HepG2 (cell line): ENCODE results near the gene ATXN2. TPM values are rescaled to one million over a fixed set of nuclear protein-coding genes. Genes with fewer than 3 reads are reported as not detected.

Source experiments
- ATAC-seq: fragments of 200-7000 bp; cut with Tn5 transposase; 3 replicates; pipeline ENCODE4 v1.9.1; 2020; ENCODE audit warnings: mild to moderate bottlenecking, moderate library complexity
- BruUV-seq: library from RNA; stranded (reverse); fragments of 400-500 nt; replicated peaks from 2 replicates; lab custom pipeline; 2021; lab: Mats Ljungman, UMichigan
- CTCF ChIA-PET: fragments of 300-600 bp; formaldehyde crosslinking; extraction: SDS; loops from one replicate; lab custom pipeline; 2021; ENCODE audit warnings: low total read pairs, inconsistent platforms, low intra/inter-chr PET ratio; lab: Yijun Ruan, JAX
- POLR2A ChIA-PET: fragments of 350-600 bp; sonication (Branson Sonifier 250); formaldehyde crosslinking; loops from one replicate; lab custom pipeline; 2020; ENCODE audit warnings: antibody characterized with exemption, inconsistent platforms; lab: Yijun Ruan, JAX
- DNase-seq: peaks from one replicate; pipeline ENCODE4 v3.0.0-alpha.2; 2015; ENCODE audit warnings: low spot score
- FAIRE-seq: peaks from 3 replicates; lab custom pipeline; 2011; peaks lifted over from hg19 to GRCh38; lab: Jason Lieb, UNC
- H2AFZ ChIP-seq: one replicate; pipeline ENCODE4 v1.6.1; 2011; ENCODE audit warnings: low read length, inconsistent platforms
- H3K27ac ChIP-seq: fragments of 300-600 bp; 3 replicates; pipeline ENCODE4 v1.8.0; 2011; ENCODE audit warnings: mixed run types, mild to moderate bottlenecking, mixed read lengths, low read length, inconsistent platforms; ENCODE audit not compliant: insufficient read depth; ENCODE audit errors: extremely low read length
- H3K27me3 ChIP-seq, 2 experiments: fragments of 200-600 bp in 1 of 2; 2 replicates in 1 of 2; 3 replicates in 1 of 2; pipeline versions ENCODE4 v1.6.0 to v1.8.0; 2011; ENCODE audit warnings: low read length in 2 of 2, mild to moderate bottlenecking in 2 of 2, moderate library complexity in 2 of 2, inconsistent platforms in 1 of 2; ENCODE audit not compliant: insufficient read depth in 2 of 2, control insufficient read depth in 1 of 2
- H3K36me3 ChIP-seq, 2 experiments: fragments of 200-600 bp in 1 of 2; replicated peaks in 1 of 2; 2 replicates in 1 of 2; 3 replicates in 1 of 2; pipeline versions ENCODE4 v1.5.1 to v1.8.0; 2011; ENCODE audit warnings: low read length in 2 of 2, inconsistent platforms in 1 of 2; ENCODE audit not compliant: insufficient read depth in 2 of 2, control insufficient read depth in 1 of 2
- H3K4me1 ChIP-seq: 2 replicates; pipeline ENCODE4 v1.5.1; 2012; ENCODE audit warnings: low read length, inconsistent platforms; ENCODE audit not compliant: insufficient read depth
- H3K4me2 ChIP-seq: 2 replicates; pipeline ENCODE4 v1.6.0; 2011; ENCODE audit warnings: low read depth, low read length, inconsistent platforms
- H3K4me3 ChIP-seq, 3 experiments: fragments of 200-600 bp in 1 of 3; sonication (generic), shearing (Covaris generic) in 1 of 3; replicated peaks in 1 of 3; 2 replicates each; pipeline ENCODE4 v1.5.1; 2011 to 2016; ENCODE audit warnings: low read length in 3 of 3, inconsistent platforms in 2 of 3, low read depth in 2 of 3, mild to moderate bottlenecking in 2 of 3, control low read depth in 1 of 3, mixed read lengths in 1 of 3; ENCODE audit not compliant: insufficient read depth in 1 of 3
- H3K79me2 ChIP-seq: one replicate; pipeline ENCODE4 v1.6.1; 2011; ENCODE audit warnings: low read length, inconsistent platforms; ENCODE audit not compliant: insufficient read depth
- H3K9ac ChIP-seq: 2 replicates; pipeline ENCODE4 v1.6.0; 2011; ENCODE audit warnings: mild to moderate bottlenecking, low read depth, low read length, inconsistent platforms; ENCODE audit not compliant: insufficient read depth
- H3K9me3 ChIP-seq: 2 replicates; pipeline ENCODE4 v1.5.1; 2012; ENCODE audit warnings: mild to moderate bottlenecking, low read length
- H4K20me1 ChIP-seq: 2 replicates; pipeline ENCODE4 v1.6.0; 2011; ENCODE audit warnings: inconsistent platforms, mild to moderate bottlenecking, low read length, moderate library complexity; ENCODE audit not compliant: insufficient read depth
- ATRX ChIP-seq: sonication (generic); formaldehyde crosslinking; IDR thresholded peaks from 2 replicates; pipeline ENCODE4 v1.4.0; 2020; ENCODE audit warnings: missing genetic modification reagents, borderline replicate concordance
- CAMTA2 ChIP-seq: sonication (generic); formaldehyde crosslinking; IDR thresholded peaks from 2 replicates; pipeline ENCODE4 v1.4.0; 2020; ENCODE audit warnings: mild to moderate bottlenecking, missing genetic modification reagents, borderline replicate concordance
- ELF4 ChIP-seq: sonication (generic); formaldehyde crosslinking; IDR thresholded peaks from 2 replicates; pipeline ENCODE4 v1.5.0; 2020; ENCODE audit warnings: missing genetic modification reagents, mild to moderate bottlenecking, moderate library complexity, borderline replicate concordance
- ETV5 ChIP-seq: IDR thresholded peaks from 2 replicates; pipeline ENCODE4 v1.6.1; 2018; ENCODE audit warnings: missing biosample characterization, missing genetic modification reagents, inconsistent platforms, borderline replicate concordance
- IRF1 ChIP-seq: sonication (generic); formaldehyde crosslinking; IDR thresholded peaks from 2 replicates; pipeline ENCODE4 v1.4.0; 2020; ENCODE audit warnings: low read depth, mild to moderate bottlenecking, missing genetic modification reagents
- IRF2 ChIP-seq: IDR thresholded peaks from 2 replicates; pipeline ENCODE4 v1.6.1; 2018; ENCODE audit warnings: missing genetic modification reagents, missing compliant biosample characterization
- MAFG ChIP-seq: sonication (generic); formaldehyde crosslinking; IDR thresholded peaks from 2 replicates; pipeline ENCODE4 v1.5.1; 2020; ENCODE audit warnings: mild to moderate bottlenecking, missing genetic modification reagents
- MTA1 ChIP-seq: sonication (generic); formaldehyde crosslinking; IDR thresholded peaks from 2 replicates; pipeline ENCODE4 v1.4.0; 2020; ENCODE audit warnings: missing genetic modification reagents, mild to moderate bottlenecking, borderline replicate concordance
- MXI1 ChIP-seq: IDR thresholded peaks from 3 replicates; pipeline ENCODE4 v1.6.1; 2012; ENCODE audit warnings: low read depth, low read length, inconsistent platforms, borderline replicate concordance
- NFKB2 ChIP-seq: sonication (generic); formaldehyde crosslinking; IDR thresholded peaks from 2 replicates; pipeline ENCODE4 v1.4.0; 2020; ENCODE audit warnings: missing genetic modification reagents, borderline replicate concordance
- RARA ChIP-seq: IDR thresholded peaks from 2 replicates; pipeline ENCODE4 v1.6.1; 2016; ENCODE audit warnings: missing genetic modification reagents, missing compliant biosample characterization
- ZFP37 ChIP-seq: sonication (generic); formaldehyde crosslinking; IDR thresholded peaks from 2 replicates; pipeline ENCODE4 v1.4.0; 2020; ENCODE audit warnings: missing genetic modification reagents, borderline replicate concordance
- ZNF20 ChIP-seq: sonication (generic); formaldehyde crosslinking; IDR thresholded peaks from 2 replicates; pipeline ENCODE4 v1.4.0; 2020; ENCODE audit warnings: mild to moderate bottlenecking, moderate library complexity, missing genetic modification reagents
- ZNF33B ChIP-seq: sonication (generic); formaldehyde crosslinking; IDR thresholded peaks from 2 replicates; pipeline ENCODE4 v1.5.1; 2020; ENCODE audit warnings: mild to moderate bottlenecking, missing genetic modification reagents
- ZNF350 ChIP-seq: sonication (generic); formaldehyde crosslinking; IDR thresholded peaks from 2 replicates; pipeline ENCODE4 v1.4.0; 2020; ENCODE audit warnings: mild to moderate bottlenecking, low read depth, missing genetic modification reagents, borderline replicate concordance
- ZNF510 ChIP-seq: sonication (generic); formaldehyde crosslinking; IDR thresholded peaks from 2 replicates; pipeline ENCODE4 v1.4.0; 2020; ENCODE audit warnings: low read depth, mild to moderate bottlenecking, missing genetic modification reagents
- ZNF674 ChIP-seq: sonication (generic); formaldehyde crosslinking; IDR thresholded peaks from 2 replicates; pipeline ENCODE4 v1.5.0; 2020; ENCODE audit warnings: low read depth, mild to moderate bottlenecking, missing genetic modification reagents
- ZNF746 ChIP-seq: sonication (generic); formaldehyde crosslinking; IDR thresholded peaks from 2 replicates; pipeline ENCODE4 v1.8.0; 2022; ENCODE audit warnings: mild to moderate bottlenecking, missing genetic modification reagents
- ZNF761 ChIP-seq: sonication (generic); formaldehyde crosslinking; conservative IDR thresholded peaks from 2 replicates; pipeline ENCODE4 v1.4.0; 2020; ENCODE audit warnings: mild to moderate bottlenecking, missing genetic modification reagents
- ZSCAN21 ChIP-seq: sonication (generic); formaldehyde crosslinking; IDR thresholded peaks from 2 replicates; pipeline ENCODE4 v1.8.0; 2022; ENCODE audit warnings: mild to moderate bottlenecking, missing genetic modification reagents, moderate library complexity, borderline replicate concordance
- ZSCAN9 ChIP-seq: IDR thresholded peaks from 2 replicates; pipeline ENCODE4 v1.6.1; 2016; ENCODE audit warnings: borderline replicate concordance
- WGBS: methylation state at CpG from one replicate; pipeline ENCODE4 v1.1.6; 2017; ENCODE audit warnings: low lambda C conversion rate; 5-methylcytosine and 5-hydroxymethylcytosine counted together
- in situ Hi-C: cut with HindIII; loops from 2 replicates; pipeline ENCODE4 v1.10.0; 2017; ENCODE audit warnings: low pct_unique_long_range_greater_than_20kb; ENCODE audit not compliant: extremely low pct_ligation_motif_present
- intact Hi-C: fragments of 100-400 bp; cut with micrococcal nuclease; formaldehyde crosslinking; loops from one replicate; pipeline ENCODE4 v1.10.0; 2022; ENCODE audit not compliant: unreplicated experiment
- polyA plus RNA-seq, 8 experiments: library from polyadenylated mRNA; depleted of rRNA in 3 of 8; stranded (reverse) in 7 of 8; unstranded in 1 of 8; fragments of >200 nt; fragmentation: Illumina TruSeq in 4 of 8; extraction: Trizol in 4 of 8; gene quantifications; 2 replicates each; pipeline versions ENCODE4 v1.2.1 to v1.2.3, GENCODE V29; 2011 to 2016; ENCODE audit warnings: low read depth in 4 of 8, missing spikeins in 1 of 8, mixed read lengths in 1 of 8; ENCODE audit not compliant: insufficient read depth in 1 of 8
- total RNA-seq, 5 experiments: library from RNA; depleted of rRNA; stranded (reverse); fragments of >200 nt; fragmentation: Illumina TruSeq; extraction: Trizol; gene quantifications; 2 replicates each; pipeline ENCODE4 v1.2.3, GENCODE V29; 2016; ENCODE audit warnings: low read depth in 1 of 5

Gene ATXN2
- total and polyA plus RNA-seq, 2 of the 13 experiments (the other 11 are each of a cell fraction or from before 2014, with no cell fraction given): 18.1 to 27.1 TPM

GRCh38 chr12:111405149-111405858, 193.8 kb downstream of the ATXN2 start (continued):
- TF ChIP-seq ZNF20 (no peak), IRF1 (CRISPR knock-in tag) (no peak)
- TF ChIP-seq, all 625 proteins: peak for 189

- H3K9ac ChIP-seq: peak overlapping the region; percentile 73
- no peak overlapping the region for H2AFZ ChIP-seq
- H3K36me3 ChIP-seq: 0 out of 5 replicates have a peak, but pooled peaks cover 0 to 5% of the 10 kb centered on the region in 2 experiments
- peaks cover 66% of the 10 kb centered on the region for H3K4me1 ChIP-seq
- peaks cover 24% of the 10 kb centered on the region for H4K20me1 ChIP-seq
- in situ Hi-C loops: no loop called here
- peak overlapping the region; percentile 85 to 92 (median 85) for H3K4me3 ChIP-seq
- H3K27ac ChIP-seq: peak overlapping the region; percentile 68
- ATAC-seq (peak; percentile 16), FAIRE-seq (peak; percentile 68), DNase-seq (peak; percentile 33)
- TSS peak; percentile 92 for BruUV-seq
- intact Hi-C loops: loop anchor here (2.0 kb wide), 1 partner anchor 46 kb away; no protein-coding TSS in a partner anchor
- 9% methylated on average over 15 of the region's 21 CpGs for WGBS
- H3K9me3 ChIP-seq: no peaks in the 10 kb centered on the region
- H3K4me2 ChIP-seq: peak overlapping the region; percentile 94
- no peaks in the 10 kb centered on the region; a peak in 2 of 5 replicates for H3K27me3 ChIP-seq
- POLR2A ChIA-PET: interaction anchor here (0.8 to 3.1 kb wide), 8 partner anchors 8 to 42 kb away, joined by 3 to 21 read pairs (median 4); partner anchors contain the start of gene PHETA1
- CTCF ChIA-PET: interaction anchor here (1.4 kb wide), 1 partner anchor 8 kb away, joined by 4 read pairs; no protein-coding TSS in a partner anchor
- peaks cover 28% of the 10 kb centered on the region for H3K79me2 ChIP-seq
- TF ChIP-seq ZNF761 (CRISPR knock-in tag) (0 out of 2 replicates have a peak, but pooled peaks have one; percentile 6), ZNF350 (CRISPR knock-in tag) (peak; percentile 19; the same call in 1 of the 2 replicates), MAFG (CRISPR knock-in tag) (no peak), NFKB2 (CRISPR knock-in tag) (no peak), ZFP37 (CRISPR knock-in tag) (no peak), RARA (CRISPR knock-in tag) (peak; percentile 47), IRF2 (CRISPR knock-in tag) (0 out of 2 replicates have a peak, but pooled peaks have one; percentile 9), CAMTA2 (CRISPR knock-in tag) (no peak), ZNF510 (CRISPR knock-in tag) (0 out of 2 replicates have a peak, but pooled peaks have one; percentile 4), ETV5 (CRISPR knock-in tag) (peak; percentile 69), ZNF746 (peak; percentile 59; the same call in 1 of the 2 replicates), ZSCAN9 (CRISPR knock-in tag) (0 out of 2 replicates have a peak, but pooled peaks have one; percentile 12), MXI1 (no peak), ATRX (no peak), MTA1 (CRISPR knock-in tag) (no peak; the same call in 1 of the 2 replicates), ZNF674 (CRISPR knock-in tag) (peak; percentile 70; the same call in 1 of the 2 replicates), ZNF33B (CRISPR knock-in tag) (0 out of 2 replicates have a peak, but pooled peaks have one; percentile 22), ZSCAN21 (0 out of 2 replicates have a peak, but pooled peaks have one; percentile 26), ELF4 (CRISPR knock-in tag) (no peak)
Observed at GRCh38 chr12:111404362-111405148, 194.6 kb downstream of the ATXN2 start.
